ENCODE data around the gene HYAL2. TPM values are rescaled to one million over a fixed set of nuclear protein-coding genes. Genes with fewer than 3 reads are reported as not detected.

The HYAL2 gene, protein sequence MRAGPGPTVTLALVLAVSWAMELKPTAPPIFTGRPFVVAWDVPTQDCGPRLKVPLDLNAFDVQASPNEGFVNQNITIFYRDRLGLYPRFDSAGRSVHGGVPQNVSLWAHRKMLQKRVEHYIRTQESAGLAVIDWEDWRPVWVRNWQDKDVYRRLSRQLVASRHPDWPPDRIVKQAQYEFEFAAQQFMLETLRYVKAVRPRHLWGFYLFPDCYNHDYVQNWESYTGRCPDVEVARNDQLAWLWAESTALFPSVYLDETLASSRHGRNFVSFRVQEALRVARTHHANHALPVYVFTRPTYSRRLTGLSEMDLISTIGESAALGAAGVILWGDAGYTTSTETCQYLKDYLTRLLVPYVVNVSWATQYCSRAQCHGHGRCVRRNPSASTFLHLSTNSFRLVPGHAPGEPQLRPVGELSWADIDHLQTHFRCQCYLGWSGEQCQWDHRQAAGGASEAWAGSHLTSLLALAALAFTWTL
- total RNA-seq: 30.9 TPM

DNA sequence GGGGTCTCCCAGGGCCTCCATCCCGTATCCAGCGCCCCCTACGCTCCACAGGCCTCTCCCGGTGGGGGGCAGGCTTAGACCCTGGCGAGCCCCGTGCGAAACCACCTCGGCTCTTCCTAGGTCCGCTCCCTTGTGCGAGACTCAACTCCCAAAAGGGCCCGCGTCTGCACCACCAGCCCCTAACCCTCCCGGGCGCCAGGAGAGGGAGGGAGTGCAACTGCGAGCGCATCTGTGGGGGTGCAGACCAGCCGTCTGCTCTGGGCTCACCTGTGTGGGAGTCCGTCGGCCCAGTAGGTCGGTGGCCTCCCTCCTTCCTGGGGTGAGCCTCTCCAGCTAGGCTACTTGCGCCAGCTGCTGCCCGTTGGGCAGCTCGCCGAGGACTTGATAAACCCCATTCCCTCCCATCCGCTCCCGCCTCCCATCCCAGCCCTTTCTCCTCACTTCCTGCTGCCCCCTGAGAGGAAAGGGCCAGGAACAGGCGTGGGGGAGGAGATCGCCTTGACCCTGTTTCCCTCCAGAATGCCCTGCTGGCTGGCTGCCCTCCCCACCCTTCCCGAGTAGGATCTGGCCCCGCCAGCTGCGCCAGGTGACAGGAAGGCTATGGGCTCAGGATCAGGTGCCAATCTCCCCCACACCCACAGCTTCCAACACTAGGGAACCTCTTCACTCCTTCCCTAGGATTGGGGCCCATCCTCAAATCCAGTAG is at the start of gene HYAL2:
Gene HYAL2 (minus strand): TSS at position 360 of the 706 bp plus-strand sequence. CDS start 2,256 bp downstream, outside the sequence.
- no peak for DNase-seq

DNA sequence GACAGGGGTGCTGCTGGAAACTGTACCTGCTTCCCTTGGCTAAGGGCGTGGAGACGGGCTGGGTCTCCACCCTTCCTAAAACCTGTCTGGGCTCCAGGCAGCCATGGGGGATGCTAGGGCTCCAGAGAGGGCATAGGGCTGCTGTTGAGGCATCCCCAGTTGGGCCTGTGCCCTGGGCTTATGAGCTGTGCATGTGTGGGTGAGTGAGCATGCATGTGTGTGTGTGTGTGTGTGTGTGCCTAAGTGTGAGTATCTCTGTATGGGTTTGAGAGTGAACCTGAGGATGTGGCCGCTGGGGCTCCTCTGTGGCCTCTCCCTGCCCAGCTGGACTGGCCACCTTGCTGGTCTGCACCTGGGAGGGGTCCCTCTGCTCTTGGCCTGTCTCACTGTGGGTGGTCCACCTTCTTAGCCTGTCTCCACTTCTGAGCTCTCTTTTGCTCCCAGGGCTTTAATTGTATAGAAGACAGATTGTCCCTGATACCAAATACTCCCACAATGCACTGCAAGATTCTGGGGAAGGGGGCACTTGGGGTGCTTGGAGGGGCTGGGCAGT is 48.7 kb upstream of the HYAL2 start:
- peak; percentile 23 for DNase-seq

DNA sequence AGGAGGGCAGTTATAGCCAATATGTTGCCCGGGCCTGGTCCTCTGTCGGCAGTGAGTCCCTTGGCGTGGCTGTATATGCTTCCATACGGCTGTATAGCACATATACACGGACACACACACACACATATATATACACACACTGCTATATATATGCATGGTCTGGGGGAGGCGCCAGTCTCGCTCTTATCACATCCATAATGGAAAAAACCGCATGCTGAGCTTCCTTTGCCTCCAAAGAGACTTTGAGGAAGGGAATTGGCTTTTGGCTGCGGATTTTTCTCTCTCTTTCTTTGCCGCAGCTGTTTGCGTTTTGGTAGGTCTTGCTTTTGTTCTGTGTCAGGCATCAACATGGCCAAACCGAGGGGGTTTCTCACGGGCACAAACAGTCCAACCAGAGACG is 48.0 kb upstream of the HYAL2 start:
- peak; percentile 23 for DNase-seq

DNA sequence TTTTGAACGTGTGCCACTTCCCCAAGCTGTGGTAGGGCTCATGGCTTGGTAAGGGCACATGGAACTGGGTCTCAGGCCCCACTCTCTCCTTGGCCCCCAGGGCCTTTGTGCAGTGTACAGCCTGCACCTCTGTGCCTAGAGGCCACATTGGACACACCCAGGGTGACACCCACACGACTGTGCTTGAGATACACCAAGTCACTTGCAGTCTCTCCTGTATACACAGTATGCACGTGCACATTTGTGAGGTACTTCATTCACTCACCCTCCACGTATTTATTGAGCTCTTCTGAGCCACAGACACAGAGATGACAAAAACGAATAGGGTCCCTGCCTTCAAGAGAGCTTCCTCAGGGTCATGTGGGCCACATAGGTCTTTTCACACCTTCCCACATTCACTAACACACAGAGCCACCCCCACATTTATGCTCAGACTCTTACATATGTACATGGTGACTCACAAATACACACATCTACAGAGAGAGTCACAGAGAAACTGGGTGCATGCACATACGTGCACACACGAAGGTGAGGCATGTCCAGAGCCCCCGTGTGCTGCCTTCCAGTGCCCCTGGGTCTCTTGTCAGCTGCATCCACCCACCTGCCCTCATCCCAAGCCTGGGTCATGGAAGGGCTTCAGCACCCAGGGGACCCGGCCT is 46.6 kb upstream of the HYAL2 start:
- DNase-seq: no peak

DNA sequence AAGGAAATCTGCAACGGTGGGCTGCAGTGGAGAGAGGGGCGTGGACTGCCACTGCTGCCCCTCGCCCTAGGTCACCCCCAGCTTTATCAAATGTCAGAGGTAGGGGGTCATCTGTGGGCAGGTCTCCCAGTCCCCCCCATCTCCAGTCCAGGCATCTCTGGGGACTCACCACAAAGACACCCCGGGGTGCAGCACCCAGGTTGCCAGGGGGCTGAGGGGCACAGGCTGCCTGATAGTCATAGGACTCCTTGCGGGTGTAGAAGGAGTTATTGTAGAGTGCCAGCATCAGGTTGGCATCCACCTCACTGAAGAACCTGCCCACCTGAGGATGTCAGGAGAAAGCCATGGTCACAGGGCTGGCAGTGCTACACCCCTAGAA is 43.3 kb upstream of the HYAL2 start:
- no peak for DNase-seq

DNA sequence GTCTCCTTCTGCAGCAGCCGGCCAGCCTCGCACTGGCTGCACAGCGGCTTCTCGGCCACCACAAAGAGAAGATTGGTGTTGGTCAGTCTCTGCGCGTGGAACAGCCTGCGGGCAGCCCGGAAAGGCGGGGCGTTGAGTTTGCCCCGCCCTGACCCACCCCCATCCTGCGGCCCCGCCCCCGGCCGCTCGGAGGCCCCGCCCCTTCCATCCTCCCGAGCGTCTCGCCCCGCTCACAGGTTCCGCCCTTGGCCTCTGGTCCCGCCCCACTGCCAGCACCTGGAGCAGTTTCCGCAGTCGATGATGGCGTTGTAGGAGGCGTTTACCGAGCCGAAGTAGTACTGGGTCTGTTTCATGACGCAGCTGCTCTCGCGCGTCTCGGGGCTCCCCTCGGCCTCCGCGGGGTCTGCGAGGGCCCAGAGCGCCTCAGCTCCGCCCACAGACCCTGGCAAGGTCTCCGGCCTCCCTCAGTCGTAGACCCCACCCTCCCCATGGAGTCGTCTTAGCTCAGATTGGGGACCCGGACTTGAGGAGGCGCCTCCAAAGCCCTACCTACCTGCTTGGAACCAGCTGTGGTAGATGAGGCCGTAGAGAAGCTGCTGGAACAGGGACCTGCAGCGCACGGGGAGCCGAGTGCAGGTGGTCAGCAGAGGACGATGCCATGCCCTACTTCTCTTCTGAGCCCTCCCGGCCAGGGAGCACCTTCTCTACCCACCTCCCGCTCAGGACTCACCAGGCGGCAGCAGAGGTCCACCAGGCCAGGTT is 42.7 kb upstream of the HYAL2 start:
- peak; percentile 69 for DNase-seq

DNA sequence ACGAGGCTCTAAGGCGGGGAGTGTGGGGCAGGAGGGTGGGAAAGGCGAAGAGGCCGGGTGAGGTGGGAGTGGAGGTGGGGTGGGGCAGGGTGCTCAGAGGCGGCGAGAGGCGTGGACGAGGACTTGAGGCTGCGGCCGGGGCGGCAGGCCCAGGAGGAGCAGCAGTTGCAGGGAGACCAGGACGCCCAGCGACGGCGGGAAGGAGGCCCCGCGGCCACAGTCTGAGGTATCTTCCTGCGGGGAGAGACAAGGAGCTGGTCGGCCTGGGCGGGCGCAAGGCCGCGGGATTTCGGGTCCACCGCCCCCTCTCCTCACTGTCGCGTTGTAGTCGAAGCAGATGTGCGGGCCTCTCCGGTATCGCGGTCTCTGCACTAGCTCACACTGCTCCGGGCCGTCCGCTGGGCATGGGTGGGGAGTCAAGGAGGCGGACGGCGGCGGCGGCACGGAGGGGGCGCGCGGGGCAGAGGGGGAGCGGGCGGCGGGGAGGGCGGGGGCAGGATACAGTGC is 42.1 kb upstream of the HYAL2 start:
- DNase-seq: no peak

DNA sequence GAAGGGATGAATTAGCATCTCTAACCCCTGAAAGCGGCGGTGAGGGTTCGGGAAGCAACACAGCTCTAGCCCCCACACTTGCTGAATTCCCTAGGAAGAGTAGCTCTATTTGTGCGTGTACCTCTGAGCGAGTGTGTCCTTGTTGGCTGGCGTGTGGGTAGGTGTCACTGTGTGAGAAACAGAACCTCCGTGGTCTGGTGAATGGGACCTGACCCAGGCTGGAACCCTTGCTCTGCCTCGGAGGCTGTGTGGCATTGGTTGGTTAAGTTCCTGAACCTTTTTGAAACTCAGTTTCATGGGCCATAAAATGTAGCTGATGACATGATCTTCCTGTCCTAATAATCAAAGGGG is 37.2 kb upstream of the HYAL2 start:
- no peak for DNase-seq

DNA sequence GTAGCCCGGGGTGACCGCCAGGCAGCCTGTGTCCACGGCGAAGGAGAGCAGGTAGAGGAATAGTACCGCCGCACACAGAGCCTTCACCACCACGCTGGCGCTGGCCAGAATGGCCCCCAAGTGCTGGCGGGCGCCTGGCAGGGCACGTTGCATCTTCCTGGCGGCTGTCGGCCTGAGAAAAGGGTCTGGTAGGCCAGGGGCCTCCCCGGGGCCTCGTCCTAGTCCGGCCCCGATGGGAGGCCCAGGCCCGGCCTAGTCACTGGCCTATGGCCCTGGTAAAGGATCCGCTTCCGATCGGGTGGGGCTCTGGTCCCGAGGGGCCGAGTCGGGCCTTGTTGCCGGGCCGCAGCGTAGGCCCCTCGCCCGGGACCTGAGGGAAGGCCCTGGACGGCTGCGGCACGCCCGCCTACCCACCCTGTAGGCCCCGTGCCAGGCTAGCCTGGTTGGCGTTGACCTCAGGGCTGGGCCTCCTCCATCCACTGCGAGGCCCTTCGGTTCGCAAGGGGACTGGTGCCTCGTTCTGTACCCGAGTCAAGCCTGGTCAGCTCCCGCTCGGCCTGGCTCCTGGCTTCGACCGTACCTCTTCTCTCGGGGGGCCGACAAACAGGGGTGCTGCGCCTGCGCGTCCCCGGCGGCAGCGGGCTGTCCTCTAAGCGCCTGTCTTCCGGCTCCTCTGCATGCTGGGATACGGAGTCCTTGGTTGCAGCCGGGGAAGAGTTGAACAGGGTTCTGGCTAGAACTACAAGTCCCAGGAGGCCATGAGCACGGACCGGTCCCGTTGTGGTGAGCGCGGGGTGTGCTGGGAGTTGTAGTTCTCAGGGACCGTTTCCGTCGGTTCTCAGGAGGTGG is 36.6 kb upstream of the HYAL2 start, which contains the start of gene TMEM115:
Gene TMEM115 (minus strand): TSS at position 611 of the 849 bp plus-strand sequence. CDS start 458 bp downstream, at position 153.
- peak; percentile 99 for DNase-seq

DNA sequence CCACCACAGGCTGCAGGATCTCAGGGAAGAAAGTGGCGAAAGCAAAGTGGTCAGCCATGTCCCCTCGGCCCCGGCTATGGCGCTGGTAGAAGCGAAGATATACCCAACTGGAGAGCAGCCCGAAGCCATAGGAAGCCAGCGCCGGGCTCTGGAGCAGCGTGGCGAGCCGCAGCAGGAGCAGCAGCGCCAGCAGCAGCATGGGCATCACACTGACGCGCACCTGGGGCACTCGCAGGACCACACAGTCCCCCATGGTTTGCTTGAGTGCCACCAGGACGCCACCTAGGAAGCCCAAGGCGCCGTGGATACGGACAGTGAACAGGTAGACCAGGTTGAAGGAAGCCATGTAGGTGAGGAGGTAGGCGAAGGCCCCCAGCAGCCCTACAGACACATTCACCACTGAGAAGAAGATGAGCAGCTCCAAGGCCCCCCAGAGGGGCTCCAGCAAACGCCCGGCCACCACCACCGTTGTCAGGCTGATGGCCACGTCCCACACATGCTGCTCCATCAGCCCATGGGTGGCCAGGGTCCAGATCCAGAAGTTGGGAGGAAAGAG is 35.9 kb upstream of the HYAL2 start:
- no peak for DNase-seq

DNA sequence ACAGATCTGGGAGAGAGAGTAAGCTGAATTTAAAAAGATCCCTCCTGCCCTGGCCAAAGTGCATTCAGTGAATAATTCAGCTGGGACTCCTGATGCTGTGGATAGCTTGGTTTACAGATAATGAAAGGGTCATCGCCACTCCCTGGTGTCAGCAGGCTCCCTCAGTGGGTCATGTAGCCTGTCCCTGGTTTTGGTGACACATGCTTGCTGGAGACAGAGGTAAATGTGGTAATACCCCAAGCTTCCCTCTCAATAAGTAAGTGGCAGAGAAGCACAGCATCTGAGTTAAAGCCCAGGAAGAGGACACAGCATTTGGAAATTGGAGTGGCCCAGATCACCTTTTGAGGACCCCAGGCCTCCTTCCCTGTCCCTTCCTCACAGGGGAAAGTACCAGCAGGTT is 34.9 kb upstream of the HYAL2 start:
- DNase-seq: no peak

DNA sequence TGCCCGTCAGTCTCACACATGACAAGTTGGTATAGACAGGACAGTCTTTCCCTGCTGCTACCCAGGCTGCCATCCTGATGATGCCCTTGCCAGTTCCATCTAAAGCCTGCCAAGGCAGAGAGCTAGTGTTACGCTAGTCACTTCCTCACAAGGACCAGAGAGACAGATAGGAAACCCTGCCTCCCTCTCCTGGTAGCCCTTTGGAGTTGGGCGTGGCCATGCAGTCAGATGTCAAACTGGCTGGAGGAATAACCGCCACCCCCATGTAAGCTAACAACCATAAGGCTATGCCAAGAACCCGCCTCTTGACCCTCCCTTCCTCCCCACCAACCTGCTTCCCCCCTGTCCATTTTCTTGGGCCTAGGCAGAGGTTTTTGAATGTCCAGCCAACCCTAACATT is 34.0 kb upstream of the HYAL2 start:
- DNase-seq: no peak

DNA sequence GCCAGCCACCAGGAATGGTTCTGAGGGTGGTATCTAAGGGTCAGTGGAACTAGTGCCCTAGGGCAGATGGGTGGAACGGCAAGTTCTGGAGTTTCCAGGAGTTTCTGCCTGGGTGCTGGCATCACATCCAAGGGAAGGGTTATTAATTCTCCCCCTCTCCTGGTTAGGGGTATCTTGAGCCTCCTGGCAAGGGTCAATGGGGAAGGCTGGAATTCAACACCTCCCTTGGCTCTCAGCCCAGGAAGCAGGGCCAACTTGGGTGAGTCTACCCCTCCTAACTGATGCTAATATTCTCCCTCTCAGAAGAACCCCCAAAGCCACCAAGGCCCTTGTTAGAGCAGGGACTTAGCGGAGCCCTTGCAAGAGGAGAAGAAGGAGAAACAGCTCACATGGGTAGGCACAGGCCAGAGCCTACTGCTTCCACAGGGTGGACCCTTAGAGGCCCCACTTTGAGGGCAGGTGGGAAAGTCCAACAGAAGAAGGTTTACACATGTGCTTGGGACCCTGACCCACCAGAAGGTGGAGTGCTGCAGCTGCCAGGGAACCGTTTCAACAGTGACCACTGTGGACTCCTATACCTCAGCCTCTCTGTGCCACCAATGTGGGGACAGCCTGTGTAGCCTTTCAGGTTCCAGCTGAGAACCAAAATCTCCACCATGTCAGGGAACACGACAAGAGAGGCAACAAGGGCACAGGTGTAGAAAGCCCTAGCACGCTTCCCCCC is 33.4 kb upstream of the HYAL2 start:
- no peak for DNase-seq

DNA sequence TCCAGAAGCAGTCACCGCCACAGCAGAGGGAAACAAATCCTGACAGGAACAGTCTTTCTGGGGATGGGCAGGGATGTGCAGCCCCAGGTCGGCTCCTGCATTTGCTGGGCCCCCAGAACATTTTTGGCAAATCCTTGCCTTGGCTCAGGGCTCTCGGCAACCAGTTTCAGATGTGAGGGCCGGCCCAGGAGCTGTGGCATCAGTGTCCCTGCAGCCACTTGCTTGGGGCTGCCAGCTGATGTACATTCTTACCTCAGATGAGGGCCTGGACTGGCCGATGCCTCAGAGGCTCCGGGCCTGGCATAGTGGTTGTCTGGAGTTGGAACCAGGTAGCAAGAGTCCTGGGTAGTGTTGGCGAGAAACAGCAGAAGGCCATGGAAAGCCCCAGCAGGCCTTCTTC is 32.3 kb upstream of the HYAL2 start:
- no peak for DNase-seq

DNA sequence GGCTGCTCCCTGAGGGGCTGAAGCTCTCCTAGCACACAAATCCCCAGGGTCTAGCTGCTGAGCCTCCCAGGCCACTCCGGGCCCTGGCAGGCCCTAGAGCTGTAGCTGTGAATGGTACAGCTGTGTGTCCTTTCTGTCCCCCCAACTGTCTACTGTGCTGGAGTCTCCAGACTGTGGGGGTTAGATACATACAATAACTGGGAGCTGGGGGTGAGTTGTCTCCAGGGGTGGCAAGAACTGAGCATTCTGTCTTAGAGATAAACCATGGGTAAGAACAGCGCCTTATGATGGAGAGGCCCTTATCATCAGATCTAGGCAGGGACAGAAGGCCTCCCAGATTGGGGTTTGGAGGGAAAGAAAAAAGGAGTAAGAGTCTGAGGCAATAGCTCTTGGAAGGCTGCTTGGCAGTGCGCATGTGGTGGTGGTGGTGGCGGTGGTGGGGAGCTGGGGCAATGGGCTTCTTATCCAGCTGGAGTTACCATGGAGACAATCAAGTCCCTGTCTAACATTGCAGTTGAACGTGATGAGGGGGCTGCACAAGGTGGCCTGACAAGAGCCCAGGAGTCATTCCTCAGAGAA is 31.7 kb upstream of the HYAL2 start:
- no peak for DNase-seq

DNA sequence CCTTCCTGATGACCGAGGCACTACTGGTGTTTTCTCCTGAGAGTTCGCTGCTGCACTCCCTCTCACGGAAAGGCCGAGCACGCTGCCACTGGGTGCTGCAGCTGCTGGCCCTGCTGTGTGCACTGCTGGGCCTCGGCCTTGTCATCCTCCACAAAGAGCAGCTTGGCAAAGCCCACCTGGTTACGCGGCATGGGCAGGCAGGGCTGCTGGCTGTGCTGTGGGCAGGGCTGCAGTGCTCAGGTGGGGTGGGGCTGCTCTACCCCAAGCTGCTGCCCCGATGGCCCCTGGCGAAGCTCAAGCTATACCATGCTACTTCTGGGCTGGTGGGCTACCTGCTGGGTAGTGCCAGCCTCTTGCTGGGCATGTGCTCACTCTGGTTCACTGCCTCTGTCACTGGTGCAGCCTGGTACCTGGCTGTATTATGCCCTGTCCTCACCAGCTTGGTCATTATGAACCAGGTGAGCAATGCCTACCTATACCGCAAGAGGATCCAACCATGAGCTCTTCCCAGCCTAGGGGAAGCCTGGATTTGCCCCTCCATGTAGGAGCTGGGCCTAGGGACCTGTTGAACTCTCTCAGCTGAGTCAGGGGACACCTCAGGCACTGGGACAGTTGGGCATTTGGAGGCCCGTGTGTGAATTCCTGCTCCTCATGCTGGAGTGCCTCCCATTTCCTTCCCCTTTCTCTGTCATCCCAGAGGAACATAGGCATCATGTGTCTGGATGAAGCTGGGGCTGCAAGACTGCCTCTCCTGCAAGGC is 30.9 kb upstream of the HYAL2 start:
- no peak for DNase-seq

DNA sequence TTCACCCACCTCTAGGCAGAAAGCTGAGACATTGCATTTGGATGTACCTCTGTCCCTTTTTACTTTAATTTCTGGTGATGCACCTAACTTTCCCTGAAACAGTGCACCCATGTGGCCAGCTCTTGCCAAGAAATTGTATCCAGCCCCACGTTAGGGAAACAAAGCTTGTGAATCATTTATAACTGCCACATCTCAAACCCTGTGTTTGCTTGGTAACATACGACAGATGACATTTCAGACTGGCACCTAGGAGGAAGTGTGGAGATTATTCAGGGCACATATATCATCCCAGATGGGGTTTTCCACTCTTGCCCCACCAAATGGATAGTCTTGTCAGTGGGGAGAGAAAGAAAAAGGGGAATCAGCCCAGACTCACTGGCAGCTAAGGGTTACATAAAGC is 30.2 kb upstream of the HYAL2 start:
- DNase-seq: no peak

DNA sequence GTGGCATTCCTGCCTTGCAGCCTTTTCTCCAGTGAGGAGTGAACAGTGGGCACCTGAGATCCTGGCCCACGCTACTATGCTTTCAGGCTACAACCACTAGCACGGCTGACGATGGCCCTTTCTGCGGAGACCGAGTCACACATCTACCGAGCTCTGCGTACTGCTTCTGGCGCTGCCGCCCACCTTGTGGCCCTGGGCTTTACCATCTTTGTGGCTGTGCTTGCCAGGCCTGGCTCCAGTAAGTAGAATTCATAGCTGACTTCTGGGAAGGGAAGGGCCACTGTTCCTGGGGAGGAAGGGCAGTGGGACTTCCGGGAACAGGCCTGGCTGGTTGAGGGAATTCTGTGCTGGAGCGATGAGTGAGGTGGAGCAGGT is 28.8 kb upstream of the HYAL2 start:
- no peak for DNase-seq

All from occipital lobe (tissue), 2 donors.